HG03280 (cell line): ENCODE results near the gene CALD1.

Experiments
- ATAC-seq: cut with Tn5 transposase; IDR thresholded peaks from one replicate; pipeline ENCODE4 v1.9.1; 2021; ENCODE audit warnings: mild to moderate bottlenecking, moderate library complexity; ENCODE audit not compliant: unreplicated experiment

CALD1 gene

GRCh38 chr7:134920026-134920753 is 140.8 kb downstream of the CALD1 start:
- ATAC-seq = no peak

- ATAC-seq = no peak
Measured at GRCh38 chr7:134922720-134923704, 143.6 kb downstream of the CALD1 start.

GRCh38 chr7:134925766-134926165 is 146.3 kb downstream of the CALD1 start:
- no peak for ATAC-seq

- no peak for ATAC-seq
Measured at GRCh38 chr7:134926396-134926795, 147.0 kb downstream of the CALD1 start.

GRCh38 chr7:134927076-134927475 is 147.6 kb downstream of the CALD1 start:
- ATAC-seq = no peak

GRCh38 chr7:134927723-134928122 is 148.3 kb downstream of the CALD1 start:
- ATAC-seq = no peak

GRCh38 chr7:134928554-134928953 is 149.1 kb downstream of the CALD1 start:
- no peak for ATAC-seq

GRCh38 chr7:134931487-134931886 is 152.1 kb downstream of the CALD1 start:
- no peak for ATAC-seq

- no peak for ATAC-seq
Measured at GRCh38 chr7:134932707-134933370, 153.4 kb downstream of the CALD1 start.

- no peak for ATAC-seq
Measured at GRCh38 chr7:134933460-134934068, 154.1 kb downstream of the CALD1 start.

GRCh38 chr7:134935701-134936100 is 156.3 kb downstream of the CALD1 start:
- no peak for ATAC-seq

- no peak for ATAC-seq
Measured at GRCh38 chr7:134936893-134937510, 157.6 kb downstream of the CALD1 start.

- ATAC-seq = no peak
Measured at GRCh38 chr7:134938141-134938540, 158.7 kb downstream of the CALD1 start.

GRCh38 chr7:134939136-134939535 is 159.7 kb downstream of the CALD1 start:
- no peak for ATAC-seq

- ATAC-seq = no peak
Measured at GRCh38 chr7:134940729-134941128, 161.3 kb downstream of the CALD1 start.

GRCh38 chr7:134941185-134941900 is 161.9 kb downstream of the CALD1 start:
- ATAC-seq = no peak

GRCh38 chr7:134941952-134942351 is 162.5 kb downstream of the CALD1 start:
- no peak for ATAC-seq

GRCh38 chr7:134942690-134943466 is 163.4 kb downstream of the CALD1 start:
- no peak for ATAC-seq

GRCh38 chr7:134943785-134944400 is 164.5 kb downstream of the CALD1 start:
- peak; percentile 55 for ATAC-seq
